CD14-positive monocyte (primary cell): ENCODE data around the gene GALNT14. TPM values are rescaled to one million over a fixed set of nuclear protein-coding genes. Genes with fewer than 3 reads are reported as not detected.

ENCODE experiments used
- DNase-seq, 3 donors: peaks; one replicate each; pipeline ENCODE4 v3.0.0-alpha.2; 2011 to 2022
- H2AFZ ChIP-seq: 2 replicates; pipeline ENCODE4 v1.6.0; 2012; ENCODE audit warnings: mild to moderate bottlenecking, low read depth, low read length, inconsistent platforms; ENCODE audit not compliant: insufficient read depth, poor library complexity, severe bottlenecking
- H3K27ac ChIP-seq, 2 donors: 1 replicate in 1 of 2; 2 replicates in 1 of 2; pipeline ENCODE4 v1.5.1; 2012 to 2013; ENCODE audit warnings: low read length in 2 of 2, control low read depth in 1 of 2, inconsistent platforms in 1 of 2, low read depth in 1 of 2, mild to moderate bottlenecking in 1 of 2
- H3K27me3 ChIP-seq, 2 donors: one replicate each; pipeline versions ENCODE4 v1.6.0 to v1.6.1; 2011 to 2013; ENCODE audit warnings: low read length in 2 of 2; ENCODE audit not compliant: control insufficient read depth in 2 of 2, insufficient read depth in 2 of 2
- H3K36me3 ChIP-seq, 2 donors: replicated peaks in 1 of 2; 1 replicate in 1 of 2; 2 replicates in 1 of 2; pipeline versions ENCODE4 v1.5.1 to v1.6.1; 2012 to 2013; ENCODE audit warnings: low read length in 2 of 2, control low read depth in 1 of 2, inconsistent platforms in 1 of 2, mild to moderate bottlenecking in 1 of 2; ENCODE audit not compliant: insufficient read depth in 2 of 2, control insufficient read depth in 1 of 2
- H3K4me1 ChIP-seq, 2 donors: 1 replicate in 1 of 2; 2 replicates in 1 of 2; pipeline versions ENCODE4 v1.5.1 to v1.6.1; 2012 to 2013; ENCODE audit warnings: low read length in 2 of 2, control low read depth in 1 of 2, inconsistent platforms in 1 of 2, mild to moderate bottlenecking in 1 of 2, moderate library complexity in 1 of 2; ENCODE audit not compliant: insufficient read depth in 2 of 2, control insufficient read depth in 1 of 2
- H3K4me2 ChIP-seq: replicated peaks from 2 replicates; pipeline ENCODE3; 2012; ENCODE audit warnings: low read length, moderate library complexity, mild to moderate bottlenecking; ENCODE audit not compliant: poor library complexity, severe bottlenecking; ENCODE audit errors: extremely low read depth
- H3K4me3 ChIP-seq, 3 experiments: fragments of 200-600 bp in 1 of 3; sonication (generic) in 1 of 3; replicated peaks in 1 of 3; 1 replicate in 2 of 3; 2 replicates in 1 of 3; pipeline ENCODE4 v1.5.1; 2011 to 2013; ENCODE audit warnings: low read length in 3 of 3, mild to moderate bottlenecking in 3 of 3, control low read depth in 2 of 3, low read depth in 2 of 3, inconsistent platforms in 1 of 3, moderate library complexity in 1 of 3
- H3K79me2 ChIP-seq: 2 replicates; pipeline ENCODE4 v1.6.0; 2012; ENCODE audit warnings: mild to moderate bottlenecking, control low read depth, inconsistent platforms, low read length, moderate library complexity; ENCODE audit not compliant: insufficient read depth
- H3K9ac ChIP-seq: 2 replicates; pipeline ENCODE4 v1.6.0; 2017; ENCODE audit warnings: low read length, mild to moderate bottlenecking; ENCODE audit not compliant: insufficient read depth, poor library complexity, severe bottlenecking
- H3K9me3 ChIP-seq, 2 donors: replicated peaks in 1 of 2; 1 replicate in 1 of 2; 2 replicates in 1 of 2; pipeline versions ENCODE4 v1.5.1 to v1.6.1; 2012 to 2013; ENCODE audit warnings: low read length in 2 of 2, control low read depth in 1 of 2; ENCODE audit not compliant: control insufficient read depth in 1 of 2, insufficient read depth in 1 of 2
- H4K20me1 ChIP-seq: 2 replicates; pipeline ENCODE4 v1.6.0; 2012; ENCODE audit warnings: mild to moderate bottlenecking, low read length, control low read depth, moderate library complexity; ENCODE audit not compliant: insufficient read depth
- H3K27ac Mint-ChIP-seq, 7 donors: one replicate each; pipeline ENCODE4 v1.8.0; 2020; ENCODE audit warnings: mild to moderate bottlenecking in 7 of 7, mixed read lengths in 7 of 7, moderate library complexity in 6 of 7, inconsistent platforms in 2 of 7
- H3K27me3 Mint-ChIP-seq, 3 donors: one replicate each; pipeline ENCODE4 v1.8.0; 2021 to 2022; ENCODE audit warnings: low read depth in 3 of 3, mild to moderate bottlenecking in 3 of 3, mixed read lengths in 3 of 3, moderate library complexity in 3 of 3, inconsistent platforms in 1 of 3
- H3K36me3 Mint-ChIP-seq, 2 donors: one replicate each; pipeline ENCODE4 v1.8.0; 2020; ENCODE audit warnings: mixed read lengths in 2 of 2, inconsistent platforms in 1 of 2, mild to moderate bottlenecking in 1 of 2
- H3K4me1 Mint-ChIP-seq: one replicate; pipeline ENCODE4 v1.8.0; 2020; ENCODE audit warnings: mild to moderate bottlenecking, mixed read lengths
- H3K4me3 Mint-ChIP-seq, 2 donors: one replicate each; pipeline ENCODE4 v1.8.0; 2020; ENCODE audit warnings: mild to moderate bottlenecking in 2 of 2, mixed read lengths in 2 of 2, moderate library complexity in 1 of 2
- H3K9me3 Mint-ChIP-seq, 7 donors: one replicate each; pipeline ENCODE4 v1.8.0; 2020 to 2022; ENCODE audit warnings: mixed read lengths in 7 of 7, mild to moderate bottlenecking in 6 of 7, moderate library complexity in 6 of 7, inconsistent platforms in 2 of 7
- WGBS: methylation state at CpG from one replicate; pipeline ENCODE4 v1.1.5; 2013; ENCODE audit warnings: missing lambda C conversion rate; ENCODE audit not compliant: insufficient coverage; 5-methylcytosine and 5-hydroxymethylcytosine counted together
- intact Hi-C, 2 donors: fragments of 100-400 bp; cut with micrococcal nuclease; formaldehyde crosslinking; loops; one replicate each; pipeline versions ENCODE4 v1.15.0 to v1.15.1; 2023
- polyA plus RNA-seq, 3 donors: library from polyadenylated mRNA; depleted of rRNA in 1 of 3; unstranded in 2 of 3; stranded (reverse) in 1 of 3; fragments of 300-500 nt in 2 of 3; fragments of >200 nt in 1 of 3; fragmentation: Illumina TruSeq in 2 of 3; gene quantifications; 1 replicate in 2 of 3; 2 replicates in 1 of 3; pipeline ENCODE4 v1.2.3, GENCODE V29; 2012 to 2021
- TF ChIP-seq, protein P1 (sequence below): fragments of 200-600 bp; IDR thresholded peaks from one replicate; pipeline ENCODE4 v1.8.0; 2022; ENCODE audit warnings: antibody characterized with exemption, mild to moderate bottlenecking

GALNT14 gene
- polyA plus RNA-seq, 3 donors: 0.33 TPM; not detected in 2

DNA sequence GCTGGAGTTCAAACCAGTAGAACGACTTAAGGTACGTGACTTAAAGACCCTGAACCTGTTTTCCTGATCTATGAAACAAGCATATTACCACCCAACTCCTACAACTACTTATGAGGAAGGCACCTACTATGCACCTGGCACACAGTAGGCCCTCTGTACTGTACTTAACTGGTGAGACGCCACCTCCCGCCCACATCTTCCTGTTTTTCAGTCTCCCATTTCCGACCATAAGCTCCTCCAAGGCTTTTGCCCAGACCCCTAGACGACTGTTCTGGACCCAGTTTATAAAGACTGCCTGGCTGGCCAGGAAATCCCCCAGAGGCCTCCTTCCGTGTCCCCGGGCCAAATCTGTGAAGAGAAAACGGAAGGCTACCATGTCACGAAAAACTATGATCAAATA lies 1.5 kb downstream of the GALNT14 start:
- Mint-ChIP-seq H3K9me3 (peaks cover 0 to 4% (median 0%) of the 10 kb centered on the region in 7 donors), H3K4me3 (peak overlapping the region; percentile 65 to 81), H3K27me3 (peaks cover 23 to 40% (median 34%) of the 10 kb centered on the region in 3 donors), H3K27ac (no peak overlapping the region), H3K36me3 (peaks cover 0 to 2% of the 10 kb centered on the region in 2 donors), H3K4me1 (peaks cover 11% of the 10 kb centered on the region)
- Histone ChIP-seq H3K4me1 (peaks cover 13 to 21% of the 10 kb centered on the region in 2 donors), H3K79me2 (no peaks in the 10 kb centered on the region), H4K20me1 (no peaks in the 10 kb centered on the region), H3K27me3 (peaks cover 18 to 33% of the 10 kb centered on the region in 2 donors), H3K9me3 (peaks cover 0 to 11% of the 10 kb centered on the region in 2 donors), H3K9ac (no peak overlapping the region), H3K36me3 (no peaks in the 10 kb centered on the region), H3K4me3 (peak overlapping the region in 1 of 3 experiments; percentile 75), H2AFZ (peak overlapping the region; percentile 48), H3K4me2 (peak overlapping the region; percentile 90), H3K27ac (no peak overlapping the region)
- WGBS: 20% methylated on average over 5 of the region's 10 CpGs
- intact Hi-C loops: no loop called here
- TF ChIP-seq, protein P1, sequence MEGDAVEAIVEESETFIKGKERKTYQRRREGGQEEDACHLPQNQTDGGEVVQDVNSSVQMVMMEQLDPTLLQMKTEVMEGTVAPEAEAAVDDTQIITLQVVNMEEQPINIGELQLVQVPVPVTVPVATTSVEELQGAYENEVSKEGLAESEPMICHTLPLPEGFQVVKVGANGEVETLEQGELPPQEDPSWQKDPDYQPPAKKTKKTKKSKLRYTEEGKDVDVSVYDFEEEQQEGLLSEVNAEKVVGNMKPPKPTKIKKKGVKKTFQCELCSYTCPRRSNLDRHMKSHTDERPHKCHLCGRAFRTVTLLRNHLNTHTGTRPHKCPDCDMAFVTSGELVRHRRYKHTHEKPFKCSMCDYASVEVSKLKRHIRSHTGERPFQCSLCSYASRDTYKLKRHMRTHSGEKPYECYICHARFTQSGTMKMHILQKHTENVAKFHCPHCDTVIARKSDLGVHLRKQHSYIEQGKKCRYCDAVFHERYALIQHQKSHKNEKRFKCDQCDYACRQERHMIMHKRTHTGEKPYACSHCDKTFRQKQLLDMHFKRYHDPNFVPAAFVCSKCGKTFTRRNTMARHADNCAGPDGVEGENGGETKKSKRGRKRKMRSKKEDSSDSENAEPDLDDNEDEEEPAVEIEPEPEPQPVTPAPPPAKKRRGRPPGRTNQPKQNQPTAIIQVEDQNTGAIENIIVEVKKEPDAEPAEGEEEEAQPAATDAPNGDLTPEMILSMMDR: no peak
- no peak for DNase-seq

DNA sequence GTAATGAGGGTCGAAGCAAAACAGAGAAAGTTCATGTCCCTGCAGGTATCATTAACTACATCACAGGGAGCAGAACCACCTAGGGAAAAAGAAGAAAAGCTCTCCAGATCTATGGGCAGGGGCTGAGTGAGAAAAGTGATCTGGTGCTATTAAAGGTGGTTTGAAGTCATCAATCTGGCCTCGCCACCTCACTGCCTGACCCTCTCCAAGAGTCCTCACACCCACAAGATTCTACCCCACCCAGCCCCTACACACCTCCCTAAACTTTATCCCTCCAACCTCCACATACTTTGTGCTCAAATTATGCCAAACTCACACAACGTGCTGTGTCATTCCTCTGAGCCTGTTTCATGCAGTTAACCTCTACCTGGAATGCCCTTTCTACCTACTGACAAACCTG lies 2.2 kb downstream of the GALNT14 start:
- Histone ChIP-seq H3K27ac (no peak overlapping the region), H4K20me1 (no peaks in the 10 kb centered on the region), H3K9me3 (peaks cover 0 to 11% of the 10 kb centered on the region in 2 donors), H3K4me1 (peaks cover 13 to 21% of the 10 kb centered on the region in 2 donors), H3K9ac (no peak overlapping the region), H3K4me2 (no peak overlapping the region), H3K79me2 (no peaks in the 10 kb centered on the region), H2AFZ (no peak overlapping the region), H3K27me3 (peaks cover 18 to 33% of the 10 kb centered on the region in 2 donors), H3K36me3 (no peaks in the 10 kb centered on the region), H3K4me3 (no peak overlapping the region)
- peaks cover 11% of the 10 kb centered on the region for H3K4me1 Mint-ChIP-seq
- intact Hi-C loops: no loop called here
- H3K27ac Mint-ChIP-seq: no peak overlapping the region
- H3K36me3 Mint-ChIP-seq: peaks cover 0 to 2% of the 10 kb centered on the region in 2 donors
- H3K27me3 Mint-ChIP-seq: peaks cover 21 to 40% (median 34%) of the 10 kb centered on the region in 3 donors
- TF ChIP-seq, protein P1: no peak
- peaks cover 0 to 4% (median 0%) of the 10 kb centered on the region in 7 donors for H3K9me3 Mint-ChIP-seq
- DNase-seq: no peak
- 90% methylated on average over 1 of the region's 3 CpGs for whole genome bisulfite sequencing
- H3K4me3 Mint-ChIP-seq: no peak overlapping the region
